NCI-H446 (cell line): Measurements from ENCODE around the gene MRPL27.

Experiments
- DNase-seq, 2 experiments: peaks; one replicate each; lab custom pipeline; 2025; lab: John Stamatoyannopoulos, UW

The MRPL27 gene

GRCh38 chr17:50360486-50361115 lies 12.4 kb downstream of the MRPL27 start:
- DNase-seq, result no peak

- DNase-seq, result no peak
Measured at GRCh38 chr17:50359998-50360461, 13.0 kb downstream of the MRPL27 start.

GRCh38 chr17:50359005-50359699 lies 13.8 kb downstream of the MRPL27 start:
- no peak for DNase-seq

- DNase-seq, result no peak
Measured at GRCh38 chr17:50358177-50358576, 14.8 kb downstream of the MRPL27 start.

- DNase-seq, result no peak
Measured at GRCh38 chr17:50356892-50357510, 16.0 kb downstream of the MRPL27 start.

GRCh38 chr17:50356418-50356817 lies 16.6 kb downstream of the MRPL27 start:
- no peak for DNase-seq

GRCh38 chr17:50355701-50356341 lies 17.2 kb downstream of the MRPL27 start:
- DNase-seq, result no peak

- DNase-seq, result no peak
Measured at GRCh38 chr17:50355336-50355700, 17.7 kb downstream of the MRPL27 start.

GRCh38 chr17:50354776-50355175 lies 18.2 kb downstream of the MRPL27 start:
- DNase-seq, result no peak

GRCh38 chr17:50354198-50354597 lies 18.8 kb downstream of the MRPL27 start:
- no peak for DNase-seq

- no peak for DNase-seq
Measured at GRCh38 chr17:50353600-50354195, 19.3 kb downstream of the MRPL27 start.

GRCh38 chr17:50352693-50353599 lies 20.0 kb downstream of the MRPL27 start:
- DNase-seq, result no peak

GRCh38 chr17:50352072-50352692 lies 20.8 kb downstream of the MRPL27 start:
- DNase-seq, result peak; percentile 25 to 62

GRCh38 chr17:50350733-50351132 lies 22.3 kb downstream of the MRPL27 start:
- no peak for DNase-seq

- no peak for DNase-seq
Measured at GRCh38 chr17:50349243-50349600, 23.8 kb downstream of the MRPL27 start.

- DNase-seq, result no peak
Measured at GRCh38 chr17:50348522-50349242, 24.3 kb downstream of the MRPL27 start.

- no peak for DNase-seq
Measured at GRCh38 chr17:50347894-50348291, 25.1 kb downstream of the MRPL27 start.

- no peak for DNase-seq
Measured at GRCh38 chr17:50347117-50347893, 25.7 kb downstream of the MRPL27 start.

GRCh38 chr17:50346313-50347116 lies 26.5 kb downstream of the MRPL27 start:
- no peak for DNase-seq
